Endometrial microvascular endothelial cells (primary cell): ENCODE results near the gene FFAR4. TPM values are rescaled to one million over a fixed set of nuclear protein-coding genes. Genes with fewer than 3 reads are reported as not detected.

Experiments used
- in situ Hi-C: cut with HindIII; loops from 2 replicates; pipeline ENCODE4 v1.10.0; 2017; ENCODE audit warnings: low sequenced_read_pairs, low pct_unique_long_range_greater_than_20kb; ENCODE audit errors: inconsistent ontology term
- total RNA-seq: library from RNA; depleted of rRNA; stranded (reverse); fragments of >200 nt; gene quantifications from one replicate; pipeline ENCODE4 v1.2.3, GENCODE V29; 2015; ENCODE audit errors: inconsistent ontology term

Gene FFAR4
- total RNA-seq, 1 donor from 2014 or later: not detected

DNA sequence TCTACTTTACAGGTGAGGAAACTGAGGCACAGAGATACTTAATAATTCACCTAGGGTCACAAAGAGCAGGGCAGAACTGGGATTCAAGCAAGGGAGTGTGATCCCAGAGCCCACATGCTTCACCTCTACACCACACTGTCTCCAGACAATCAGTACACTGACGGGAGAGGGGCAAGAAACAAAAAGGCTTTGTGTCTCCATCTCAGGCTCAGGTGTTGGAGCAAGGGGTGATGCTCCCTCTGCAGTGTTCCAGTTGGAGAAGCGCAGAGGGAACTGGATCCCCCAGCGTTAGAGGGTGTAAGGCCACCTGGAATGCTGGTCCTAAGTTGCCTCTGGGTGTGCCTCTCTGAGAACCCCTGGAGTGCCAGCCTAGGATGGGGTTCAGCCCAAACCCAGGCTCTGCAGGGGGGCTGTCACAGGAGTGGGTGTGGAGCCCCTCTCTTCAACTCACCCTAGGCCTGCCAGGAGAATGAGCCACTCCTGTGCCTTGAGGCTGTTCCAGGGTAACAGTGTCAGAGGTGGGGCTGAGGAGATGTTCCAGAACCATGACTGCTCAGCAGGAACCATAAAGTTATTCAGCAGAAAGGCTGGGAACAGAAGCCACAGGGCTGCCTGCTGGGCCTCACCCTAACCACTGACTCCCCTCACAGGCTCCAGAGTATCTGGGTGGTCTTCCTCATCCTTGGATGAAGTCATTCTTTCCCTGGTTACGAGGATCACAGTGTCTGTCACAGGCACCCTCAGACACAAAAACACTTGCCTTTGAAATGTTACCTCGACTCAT is 29.1 kb downstream of the FFAR4 start:
- in situ Hi-C loops: no loop called here

DNA sequence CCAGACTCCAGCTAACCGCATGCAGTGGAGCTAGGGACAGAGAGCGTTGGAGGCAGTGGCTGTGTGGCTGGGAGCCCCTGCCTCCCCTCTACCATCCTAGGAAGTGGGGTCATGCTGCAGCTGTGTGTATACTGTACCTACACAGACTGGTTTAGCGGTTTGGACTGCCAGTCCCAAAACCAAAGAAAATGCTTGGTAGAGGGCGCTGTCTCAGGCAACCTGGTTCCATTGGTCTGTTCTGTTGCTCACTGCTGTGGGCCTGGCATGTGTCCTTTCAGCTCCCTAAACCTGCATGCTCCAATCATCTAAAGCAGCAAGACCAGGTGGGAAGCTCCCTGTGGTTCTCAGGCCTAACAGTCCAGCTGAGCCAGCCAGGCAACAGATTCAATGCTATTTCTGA is 30.1 kb downstream of the FFAR4 start:
- in situ Hi-C loops: no loop called here

DNA sequence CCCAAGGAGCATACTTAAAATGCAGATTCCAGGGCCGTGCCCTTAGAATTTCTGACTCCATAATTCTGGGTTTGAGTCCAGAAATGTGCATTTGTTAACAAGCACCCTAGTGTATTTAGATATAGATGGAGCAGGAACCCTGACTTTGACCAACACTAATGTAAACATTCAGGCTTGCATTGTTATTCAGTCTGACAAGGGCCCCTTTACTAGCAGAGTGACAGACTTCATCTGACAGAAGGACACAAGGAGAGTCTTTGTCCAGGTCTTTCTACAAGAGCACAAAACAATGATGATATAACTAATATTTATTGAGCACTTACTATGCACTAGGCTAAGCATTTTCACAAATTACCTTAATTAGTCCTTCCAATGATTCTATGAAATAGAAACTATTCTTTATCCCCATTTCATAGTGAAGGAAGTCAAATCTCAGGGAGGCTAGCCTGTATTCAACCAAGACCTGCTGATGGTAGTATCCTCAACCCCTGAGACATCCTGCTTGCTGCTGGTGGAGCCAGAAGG is 30.7 kb downstream of the FFAR4 start:
- in situ Hi-C loops: no loop called here

DNA sequence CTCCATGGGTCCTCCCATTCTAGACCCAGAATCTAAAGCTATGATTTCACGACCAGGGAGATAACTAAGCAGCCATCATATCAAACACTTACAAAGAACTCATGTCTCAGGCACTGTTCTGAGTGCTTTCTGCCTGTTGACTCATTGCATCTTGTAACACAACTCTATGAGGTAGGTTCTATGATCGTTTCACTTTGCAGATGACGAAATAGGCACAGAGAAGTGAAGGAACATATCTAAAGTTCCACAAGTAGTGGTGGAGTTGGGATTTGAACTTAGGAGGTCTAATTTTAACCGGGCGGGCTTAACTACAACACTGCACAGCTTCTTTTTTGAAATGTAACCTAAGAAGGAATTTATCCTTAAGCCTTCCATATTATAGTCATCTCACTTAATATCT is 31.7 kb downstream of the FFAR4 start:
- in situ Hi-C loops: no loop called here

DNA sequence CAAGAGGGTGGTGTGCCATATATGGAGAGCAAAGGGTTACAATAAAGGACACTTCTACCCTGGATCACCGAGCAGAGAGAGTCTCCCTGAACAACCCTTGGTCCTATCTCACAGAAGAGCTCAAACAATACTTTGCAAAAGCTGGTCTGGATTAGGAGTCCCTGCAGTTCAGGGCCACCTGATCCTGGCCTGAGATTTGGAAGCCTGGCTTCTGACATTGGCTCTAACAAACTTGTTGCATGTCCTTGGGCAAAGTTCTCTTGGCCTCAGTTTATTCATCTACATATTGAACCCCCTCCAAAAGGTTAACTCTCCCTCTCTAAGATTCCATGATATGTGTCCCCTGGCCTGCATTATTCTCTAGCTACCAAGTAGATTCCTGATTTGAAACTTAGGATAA is 32.9 kb downstream of the FFAR4 start:
- in situ Hi-C loops: no loop called here

DNA sequence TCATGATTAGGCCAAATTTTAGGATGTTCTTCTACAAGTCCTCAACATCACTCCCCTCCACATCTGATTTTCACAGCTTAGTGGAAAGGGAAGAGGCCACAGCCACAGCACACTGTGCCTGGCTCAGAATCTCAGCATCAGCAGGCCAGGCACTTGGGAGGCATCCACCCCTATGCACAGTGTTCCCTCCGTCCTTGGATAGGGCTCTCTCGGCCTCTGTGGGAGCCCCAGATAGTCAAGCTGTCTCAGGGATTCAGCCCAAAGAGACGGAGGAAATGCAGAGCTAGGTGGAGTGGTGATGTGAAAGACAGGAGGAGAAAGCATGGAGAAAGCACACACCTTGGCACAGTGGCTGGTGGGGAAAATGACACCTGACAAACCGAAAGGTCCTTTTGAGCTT is 33.3 kb downstream of the FFAR4 start:
- in situ Hi-C loops: no loop called here

DNA sequence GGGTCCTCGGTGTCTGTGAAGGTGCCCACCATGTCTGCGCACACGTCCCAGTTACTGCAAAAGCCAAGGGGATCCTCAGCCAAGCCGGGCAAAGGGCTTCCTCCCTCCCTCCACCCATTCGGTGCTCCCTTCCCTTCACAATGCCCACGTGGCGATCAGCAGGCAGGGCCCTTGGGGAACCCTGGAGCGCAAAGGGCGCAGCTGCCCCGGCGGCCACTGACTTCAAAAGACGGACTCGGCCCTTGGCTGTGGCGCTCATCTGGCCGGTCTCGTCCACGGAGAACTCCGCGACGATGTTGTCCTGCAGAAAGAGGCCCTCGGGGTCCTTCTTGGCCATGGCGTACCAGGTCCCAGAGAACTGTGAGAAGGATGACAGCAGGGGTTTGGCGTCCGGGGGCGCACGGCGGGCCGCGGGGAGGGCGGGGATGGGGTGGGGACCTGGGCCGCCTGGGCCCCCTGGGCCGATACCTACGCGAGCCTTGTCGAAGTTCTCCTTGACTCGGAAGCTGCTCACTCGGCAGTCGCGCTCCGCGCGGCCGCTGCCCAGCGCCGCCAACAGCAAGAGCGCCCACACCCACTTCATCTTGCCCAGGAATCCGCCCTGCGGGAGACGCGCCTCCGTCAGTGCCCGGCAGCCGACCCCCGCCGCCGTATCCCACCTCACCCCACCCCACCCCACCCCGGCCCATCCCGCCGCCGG is 34.1 kb downstream of the FFAR4 start:
- in situ Hi-C loops: no loop called here

DNA sequence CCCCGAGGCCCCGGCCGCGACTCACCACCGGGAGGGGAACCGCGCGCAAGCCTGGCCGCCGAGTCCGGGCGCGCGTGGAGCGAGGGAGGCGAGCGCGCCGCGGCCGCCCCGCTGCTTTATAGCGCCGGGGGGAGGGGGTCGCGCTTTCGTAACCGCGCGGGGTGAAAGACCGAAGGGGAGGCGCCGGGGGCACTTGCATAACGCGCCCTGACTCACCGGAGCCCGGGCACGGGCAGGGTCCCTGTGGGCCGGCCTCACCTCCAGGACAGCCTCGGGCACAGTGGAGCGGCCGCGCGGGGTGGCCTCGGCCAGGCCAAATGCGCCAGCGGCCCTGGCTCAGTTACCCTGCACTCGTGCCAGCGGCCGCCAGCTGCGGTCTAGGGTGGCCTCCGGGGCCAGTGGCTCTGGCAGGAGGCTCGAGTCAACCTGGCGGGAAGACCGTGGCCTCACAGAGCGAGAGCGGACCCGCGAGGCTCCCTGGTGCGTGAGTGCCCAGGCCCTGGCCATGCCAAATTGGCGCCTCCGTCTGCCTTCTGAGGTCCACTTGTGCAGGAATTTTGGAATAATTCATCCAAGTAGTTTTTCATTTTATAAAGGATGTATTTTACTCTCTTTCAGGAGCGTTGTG is 34.8 kb downstream of the FFAR4 start, which contains the start of gene RBP4:
RBP4 (minus strand) TSS at position 90 of the 628 bp plus-strand sequence. CDS start 207 bp downstream, outside the sequence.
- in situ Hi-C loops: no loop called here

DNA sequence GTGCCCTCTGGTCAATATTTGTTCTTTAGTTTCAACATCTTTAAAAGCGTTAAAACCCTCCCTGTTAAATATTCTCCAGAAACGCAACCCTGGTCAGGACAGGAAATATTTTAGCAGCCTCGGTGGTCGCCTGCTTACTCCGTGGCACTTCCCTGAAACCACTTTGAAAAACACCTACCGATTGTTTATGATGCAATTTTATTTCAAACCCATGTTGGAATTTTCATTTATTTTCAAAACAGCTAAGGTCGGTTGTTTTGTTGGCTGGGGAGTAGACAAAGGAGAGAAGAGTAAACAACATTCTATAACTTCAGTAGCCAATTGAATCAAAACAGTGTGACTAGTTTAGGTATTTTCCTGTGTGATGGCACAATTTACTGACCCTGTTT is 35.3 kb downstream of the FFAR4 start:
- in situ Hi-C loops: no loop called here

DNA sequence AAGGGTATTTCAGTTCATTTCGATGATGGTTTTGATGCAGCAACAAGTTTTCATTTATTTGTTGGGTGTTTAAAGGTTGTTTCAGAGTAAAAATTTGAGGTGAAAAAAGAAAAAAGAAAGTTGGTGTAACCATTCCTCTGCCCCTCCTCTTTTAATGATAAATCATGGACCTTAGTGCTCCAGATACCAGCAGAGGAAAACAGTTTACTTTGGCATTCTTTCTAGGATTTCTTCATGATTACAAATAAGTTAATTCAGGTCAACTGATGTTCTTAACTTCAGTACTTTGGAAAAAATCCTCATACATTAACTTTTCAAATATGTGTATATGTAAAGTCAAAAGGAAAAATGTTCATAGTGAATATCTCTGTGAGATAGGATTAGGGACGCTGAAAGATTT is 36.6 kb downstream of the FFAR4 start:
- in situ Hi-C loops: no loop called here

DNA sequence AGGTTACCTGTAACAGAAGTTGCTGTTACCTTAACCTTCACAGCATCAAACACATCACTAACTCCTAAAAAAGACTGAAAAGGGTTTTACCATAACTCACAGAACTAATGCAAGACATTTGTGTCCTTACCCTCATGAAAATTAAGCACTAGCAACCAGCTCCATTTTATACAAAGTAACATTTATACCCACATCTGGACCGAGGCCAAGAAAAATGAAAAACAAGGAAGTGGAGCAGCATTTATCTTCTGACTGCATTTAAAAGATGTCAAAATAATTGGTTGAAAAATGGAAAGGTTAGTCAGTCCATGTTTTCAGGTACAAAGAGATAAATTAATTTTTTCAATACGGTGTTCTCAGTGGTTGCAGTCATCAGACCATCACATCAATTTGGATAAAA is 37.7 kb downstream of the FFAR4 start:
- in situ Hi-C loops: no loop called here

DNA sequence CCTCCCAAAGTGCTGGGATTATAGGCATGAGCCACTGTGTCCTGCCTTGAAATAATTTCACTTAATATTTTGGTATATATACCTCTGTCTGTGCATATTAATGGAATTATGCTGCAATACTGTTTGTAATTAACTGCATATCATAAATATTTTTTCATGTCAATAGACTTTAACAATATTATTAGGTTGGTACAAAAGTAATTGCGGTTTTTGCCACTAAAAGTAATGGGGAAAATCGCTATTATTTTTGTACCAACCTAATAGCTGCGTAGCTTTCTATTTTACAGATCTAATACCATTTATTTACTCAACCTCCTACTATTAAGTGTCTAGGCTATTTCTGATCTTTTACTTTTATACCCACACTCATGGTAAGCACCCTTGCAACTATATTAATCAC is 42.0 kb downstream of the FFAR4 start:
- in situ Hi-C loops: no loop called here

DNA sequence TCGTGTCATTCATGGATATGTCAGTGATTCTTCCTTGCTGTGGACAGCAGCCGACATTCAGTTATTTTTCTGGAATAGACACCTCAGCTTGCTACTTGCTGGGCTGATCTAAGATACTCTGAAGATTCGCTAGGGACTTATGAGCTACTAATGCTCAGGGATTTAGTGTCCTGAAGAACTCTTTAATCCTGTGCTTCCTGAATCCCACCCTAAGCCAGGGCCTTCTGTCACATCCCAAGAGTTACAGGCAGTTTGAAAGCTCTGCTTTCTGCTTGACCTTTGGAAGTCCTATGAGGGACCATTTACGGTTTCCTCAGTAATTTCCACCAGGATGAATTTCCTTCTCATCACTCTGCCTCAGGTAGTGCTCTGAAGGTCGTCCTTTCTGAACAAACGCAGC is 45.8 kb downstream of the FFAR4 start, which contains the start of gene PDE6C:
PDE6C (plus strand) TSS at position 227 of the 400 bp plus-strand sequence. CDS start 189 bp downstream, outside the sequence.
- in situ Hi-C loops: no loop called here

DNA sequence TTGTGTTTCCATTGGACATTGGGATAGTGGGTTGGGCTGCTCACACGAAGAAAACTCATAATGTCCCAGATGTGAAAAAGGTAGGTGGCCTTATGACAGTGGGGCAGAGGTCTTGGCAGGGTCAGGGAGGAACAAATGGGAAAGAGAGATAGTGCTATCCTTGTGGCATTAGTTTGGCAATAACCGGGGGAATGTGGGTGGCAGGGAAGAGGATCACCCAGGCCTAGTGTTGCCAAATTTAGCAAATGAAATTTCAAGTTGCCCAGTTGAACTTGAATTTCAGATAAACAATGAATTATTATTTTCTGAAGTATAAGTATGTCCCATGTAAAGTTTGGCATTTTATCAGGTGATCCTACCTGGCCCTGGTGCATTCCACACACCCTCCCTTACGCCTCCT is 46.7 kb downstream of the FFAR4 start:
- in situ Hi-C loops: no loop called here

DNA sequence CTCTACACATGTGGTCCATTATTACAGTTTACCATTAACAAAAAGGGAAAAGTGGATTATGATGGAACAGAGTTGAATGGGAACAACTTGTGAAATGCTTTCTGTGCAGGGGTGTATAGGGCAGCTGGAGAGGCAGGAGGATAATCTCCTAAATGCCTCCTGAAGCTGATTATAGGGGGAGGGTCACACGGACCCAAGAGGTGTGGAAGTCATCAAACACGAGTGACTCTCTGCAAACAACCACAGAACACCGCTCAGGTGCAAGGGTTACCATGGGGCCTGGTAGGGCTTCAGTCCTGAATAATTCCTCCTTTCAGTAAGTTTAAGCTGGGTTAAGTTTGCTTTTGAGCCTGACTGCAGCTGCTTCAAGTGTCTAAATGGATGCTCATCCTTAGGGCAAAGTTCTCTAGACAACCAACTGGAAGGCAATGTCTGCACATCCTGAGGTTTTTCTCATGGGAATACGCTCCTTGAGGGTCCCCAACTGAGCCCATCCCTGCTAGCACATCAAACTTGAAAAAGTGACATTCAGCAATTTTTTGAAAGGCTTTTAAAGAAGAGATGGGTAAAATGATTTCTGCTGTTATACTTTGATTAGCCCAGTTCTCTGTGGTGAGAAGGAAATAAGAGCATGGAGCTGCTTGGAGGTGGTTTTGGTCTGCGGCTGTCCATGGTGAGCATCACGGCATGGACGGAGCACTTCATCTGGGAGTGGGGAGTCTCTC is 47.8 kb downstream of the FFAR4 start:
- in situ Hi-C loops: no loop called here

DNA sequence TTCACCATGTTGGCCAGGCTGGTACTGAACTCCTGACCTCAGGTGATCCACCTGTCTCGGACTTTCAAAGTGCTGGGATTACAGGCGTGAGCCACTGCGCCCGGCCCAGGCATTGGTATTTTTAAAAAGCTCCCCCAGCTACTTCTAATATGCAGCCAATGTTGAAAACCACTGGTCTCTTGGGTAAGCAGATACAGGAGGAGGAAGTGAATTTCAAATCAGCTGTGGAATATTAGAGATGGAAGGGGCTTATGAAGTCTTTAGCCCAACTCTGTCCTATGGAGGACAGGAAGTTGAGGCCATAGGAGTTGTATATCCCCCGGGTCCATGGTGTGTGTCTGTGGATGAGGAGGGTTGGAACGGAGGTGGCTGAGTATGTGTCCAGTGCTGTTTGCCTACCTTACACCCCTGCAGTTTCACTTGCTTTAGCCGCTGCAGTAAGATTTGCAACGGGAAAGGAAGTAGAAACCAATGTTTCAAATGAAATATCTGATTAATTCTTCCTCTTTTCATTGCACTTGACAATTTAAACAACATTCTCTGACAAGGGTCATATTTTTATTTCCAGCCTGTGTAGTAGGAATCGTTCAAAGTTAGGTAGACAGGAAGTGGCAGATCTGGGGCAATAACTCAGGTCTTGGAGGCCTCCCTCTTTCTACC is 49.2 kb downstream of the FFAR4 start:
- in situ Hi-C loops: no loop called here

DNA sequence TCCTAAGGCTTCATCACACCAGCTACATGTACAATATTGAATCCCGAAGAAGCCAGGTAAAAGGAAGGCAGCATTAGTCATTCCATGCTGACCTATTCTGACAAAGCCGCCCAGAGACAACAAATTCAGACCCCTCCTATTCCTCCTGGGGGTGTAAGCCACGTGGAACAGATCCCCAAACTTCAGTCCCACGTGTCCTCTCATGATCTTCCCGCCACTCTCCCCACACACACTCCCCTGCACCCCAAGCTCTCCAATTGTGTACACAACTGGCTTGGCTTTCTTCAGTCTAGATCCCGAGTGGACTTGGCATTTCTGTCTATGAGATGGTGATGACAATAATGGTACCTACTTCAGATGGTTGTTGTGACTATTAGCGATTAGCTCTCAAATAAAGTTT is 54.5 kb downstream of the FFAR4 start:
- in situ Hi-C loops: no loop called here

DNA sequence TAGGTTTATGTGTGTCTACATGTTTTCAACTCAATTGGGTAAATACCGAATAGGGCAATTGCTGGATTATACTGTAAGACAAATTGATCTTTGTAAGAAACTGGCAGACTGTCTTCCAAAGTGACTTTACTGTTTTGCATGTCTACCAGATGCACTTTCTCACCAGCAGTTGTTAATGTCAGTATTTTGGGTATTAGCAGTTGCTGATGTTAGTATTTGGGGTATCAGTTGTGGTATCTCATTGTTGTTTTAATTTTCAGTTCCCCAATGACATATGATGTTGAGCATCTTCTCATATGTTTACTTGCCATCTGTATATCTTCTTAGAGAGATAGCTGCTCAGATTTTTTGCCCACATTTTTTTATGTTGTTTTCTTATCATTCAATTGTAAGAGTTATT is 56.5 kb downstream of the FFAR4 start:
- in situ Hi-C loops: no loop called here

DNA sequence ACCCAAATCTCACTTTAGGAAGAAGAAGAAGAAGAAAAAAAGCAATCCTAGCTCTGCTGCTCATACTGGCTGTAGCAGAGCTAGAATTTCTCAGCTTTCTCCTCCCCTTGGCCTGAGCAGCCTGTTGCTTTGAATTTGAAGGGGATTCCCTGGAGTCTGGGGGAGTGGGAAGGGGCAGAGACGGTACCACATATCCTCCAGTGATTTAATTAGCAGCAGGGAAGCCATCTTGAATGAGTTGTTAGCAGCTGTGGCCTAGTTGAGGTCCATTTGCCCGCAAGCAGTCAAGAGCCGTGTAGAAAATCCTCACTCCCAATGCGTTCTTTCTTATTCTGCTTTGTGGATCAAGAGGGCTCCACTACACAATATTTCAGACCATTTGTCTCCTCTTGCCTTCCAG is 62.4 kb downstream of the FFAR4 start:
- in situ Hi-C loops: no loop called here
